Endometrial microvascular endothelial cells (primary cell): ENCODE results near the gene GNG5. TPM values are rescaled to one million over a fixed set of nuclear protein-coding genes. Genes with fewer than 3 reads are reported as not detected.
"Not testable (repeated sequence)": the region's sequence is repeated elsewhere in the genome, so short reads cannot be mapped to it uniquely, and the experiment has no call there.

Experiments
- in situ Hi-C: cut with HindIII; loops from 2 replicates; pipeline ENCODE4 v1.10.0; 2017; ENCODE audit warnings: low sequenced_read_pairs, low pct_unique_long_range_greater_than_20kb; ENCODE audit errors: inconsistent ontology term
- total RNA-seq: library from RNA; depleted of rRNA; stranded (reverse); fragments of >200 nt; gene quantifications from one replicate; pipeline ENCODE4 v1.2.3, GENCODE V29; 2015; ENCODE audit errors: inconsistent ontology term

Gene GNG5
- total RNA-seq, 1 donor from 2014 or later = 69.5 TPM

GRCh38 chr1:84496498-84496897 lies 9.9 kb downstream of the GNG5 start:
- in situ Hi-C loops = no loop called here

GRCh38 chr1:84493747-84494146 lies 12.6 kb downstream of the GNG5 start:
- in situ Hi-C loops = no loop called here

GRCh38 chr1:84492726-84493125 lies 13.7 kb downstream of the GNG5 start:
- in situ Hi-C loops = no loop called here

GRCh38 chr1:84489766-84490165 lies 16.6 kb downstream of the GNG5 start:
- in situ Hi-C loops = no loop called here

GRCh38 chr1:84488107-84488506 lies 18.3 kb downstream of the GNG5 start:
- in situ Hi-C loops = no loop called here

GRCh38 chr1:84481317-84481716 lies 25.1 kb downstream of the GNG5 start:
- in situ Hi-C loops = no loop called here

- in situ Hi-C loops = no loop called here
These were observed 25.7 kb downstream of the GNG5 start for GRCh38 chr1:84480650-84481049.

- in situ Hi-C loops = no loop called here
These were observed 26.4 kb downstream of the GNG5 start for GRCh38 chr1:84479998-84480397.

- in situ Hi-C loops = no loop called here
These were observed 27.2 kb downstream of the GNG5 start, which contains the start of gene RPF1 for GRCh38 chr1:84478876-84479868. TSS of gene RPF1 (plus strand) at chr1:84479266. CDS start at chr1:84479282, 16 bp downstream.

GRCh38 chr1:84476225-84476624 lies 30.2 kb downstream of the GNG5 start:
- in situ Hi-C loops = no loop called here

- in situ Hi-C loops = no loop called here
These were observed 39.1 kb downstream of the GNG5 start for GRCh38 chr1:84467298-84467697.

GRCh38 chr1:84462118-84462517 lies 44.3 kb downstream of the GNG5 start:
- in situ Hi-C loops = no loop called here

- in situ Hi-C loops = no loop called here
These were observed 53.9 kb downstream of the GNG5 start for GRCh38 chr1:84452436-84452835.

- in situ Hi-C loops = no loop called here
These were observed 55.5 kb downstream of the GNG5 start for GRCh38 chr1:84450910-84451309.

GRCh38 chr1:84448704-84449103 lies 57.7 kb downstream of the GNG5 start:
- in situ Hi-C loops = not testable (repeated sequence)

Other genes starting within 250 kb of the GNG5 start
- 4.5 TPM for gene SAMD13, start 204.9 kb downstream of the GNG5 start, total RNA-seq
- gene DNASE2B, start 108.1 kb downstream of the GNG5 start, total RNA-seq = not detected
- gene RPF1, start 27.3 kb downstream of the GNG5 start, total RNA-seq = 40.0 TPM
- gene SPATA1, start 195 bp downstream of the GNG5 start, total RNA-seq = not detected
- gene CTBS, start 67.9 kb upstream of the GNG5 start, total RNA-seq = 15.1 TPM
- gene SSX2IP, start 183.9 kb upstream of the GNG5 start, total RNA-seq = 13.9 TPM